ENCODE results near the gene MRPL20. TPM values are rescaled to one million over a fixed set of nuclear protein-coding genes. Genes with fewer than 3 reads are reported as not detected.
A peak's percentile ranks its signal among the peaks of the same experiment; 100 is the strongest.

Gene MRPL20
- total and polyA plus RNA-seq, 9 of the 15 experiments (the other 6 are each of a cell fraction or from before 2014, with no cell fraction given): 180 to 671 (median 229) TPM

- no peak for TF ChIP-seq SREBF1 (IDR thresholded peaks at IDR 0.05; ENCODE audit: borderline replicate concordance, low read depth, low read length)
- TF ChIP-seq TRIM28 (IDR thresholded peaks at IDR 0.05): no peak; the same call in 1 of the 2 replicates
- TF ChIP-seq HDAC1 (IDR thresholded peaks at IDR 0.05): peak in 1 of 2 experiments; percentile 87; a peak in 2 of 4 replicates
- no peak for TF ChIP-seq SREBF2 (CRISPR knock-in tag; IDR thresholded peaks at IDR 0.05)
- TF ChIP-seq BCOR (IDR thresholded peaks at IDR 0.05): no peak
- TF ChIP-seq LEF1 (IDR thresholded peaks at IDR 0.05): no peak
- TF ChIP-seq, protein P1, sequence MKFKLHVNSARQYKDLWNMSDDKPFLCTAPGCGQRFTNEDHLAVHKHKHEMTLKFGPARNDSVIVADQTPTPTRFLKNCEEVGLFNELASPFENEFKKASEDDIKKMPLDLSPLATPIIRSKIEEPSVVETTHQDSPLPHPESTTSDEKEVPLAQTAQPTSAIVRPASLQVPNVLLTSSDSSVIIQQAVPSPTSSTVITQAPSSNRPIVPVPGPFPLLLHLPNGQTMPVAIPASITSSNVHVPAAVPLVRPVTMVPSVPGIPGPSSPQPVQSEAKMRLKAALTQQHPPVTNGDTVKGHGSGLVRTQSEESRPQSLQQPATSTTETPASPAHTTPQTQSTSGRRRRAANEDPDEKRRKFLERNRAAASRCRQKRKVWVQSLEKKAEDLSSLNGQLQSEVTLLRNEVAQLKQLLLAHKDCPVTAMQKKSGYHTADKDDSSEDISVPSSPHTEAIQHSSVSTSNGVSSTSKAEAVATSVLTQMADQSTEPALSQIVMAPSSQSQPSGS (CRISPR knock-in tag; IDR thresholded peaks at IDR 0.05): no peak
- TF ChIP-seq, protein P2, sequence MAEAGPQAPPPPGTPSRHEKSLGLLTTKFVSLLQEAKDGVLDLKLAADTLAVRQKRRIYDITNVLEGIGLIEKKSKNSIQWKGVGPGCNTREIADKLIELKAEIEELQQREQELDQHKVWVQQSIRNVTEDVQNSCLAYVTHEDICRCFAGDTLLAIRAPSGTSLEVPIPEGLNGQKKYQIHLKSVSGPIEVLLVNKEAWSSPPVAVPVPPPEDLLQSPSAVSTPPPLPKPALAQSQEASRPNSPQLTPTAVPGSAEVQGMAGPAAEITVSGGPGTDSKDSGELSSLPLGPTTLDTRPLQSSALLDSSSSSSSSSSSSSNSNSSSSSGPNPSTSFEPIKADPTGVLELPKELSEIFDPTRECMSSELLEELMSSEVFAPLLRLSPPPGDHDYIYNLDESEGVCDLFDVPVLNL (CRISPR knock-in tag; IDR thresholded peaks at IDR 0.05; ENCODE audit: low read depth): no peak
- TF ChIP-seq ZBTB43 (CRISPR knock-in tag; IDR thresholded peaks at IDR 0.05): no peak
- peak; percentile 75 for TF ChIP-seq FIP1L1 (IDR thresholded peaks at IDR 0.05; ENCODE audit: low read depth, low read length, poor library complexity, severe bottlenecking)
- TF ChIP-seq RBM14 (IDR thresholded peaks at IDR 0.05; ENCODE audit: borderline replicate concordance, insufficient read depth, low read depth, low read length): no peak
- TF ChIP-seq FOXJ3 (CRISPR knock-in tag; IDR thresholded peaks at IDR 0.05): no peak
- no peak for TF ChIP-seq ZNF561 (CRISPR knock-in tag; conservative IDR thresholded peaks at IDR 0.05)
- no peak for TF ChIP-seq GABPA (tag; conservative IDR thresholded peaks at IDR 0.05; ENCODE audit: low read depth)
- peak; percentile 34 for TF ChIP-seq NEUROD1 (IDR thresholded peaks at IDR 0.05; ENCODE audit: borderline replicate concordance, low read depth, low read length, partially characterized antibody)
- TF ChIP-seq ETV5 (CRISPR knock-in tag; IDR thresholded peaks at IDR 0.05; ENCODE audit: low read depth): peak; percentile 73
- no peak for TF ChIP-seq ZNF512 (tag; IDR thresholded peaks at IDR 0.05)
- no peak for TF ChIP-seq ZNF3 (CRISPR knock-in tag; IDR thresholded peaks at IDR 0.05)
- TF ChIP-seq ZFX (CRISPR knock-in tag; IDR thresholded peaks at IDR 0.05): peak; percentile 64
- 0 out of 2 replicates have a peak, but pooled peaks have one; percentile 41 for TF ChIP-seq HDGF (IDR thresholded peaks at IDR 0.05)
- TF ChIP-seq HMGN3 (IDR thresholded peaks at IDR 0.05; ENCODE audit: borderline replicate concordance, extremely low read depth, insufficient read length, low read depth, low read length): peak; percentile 38
- 0 out of 4 replicates have a peak, but pooled peaks of 1 of the 2 experiments have one; percentile 51 for TF ChIP-seq NONO (IDR thresholded peaks at IDR 0.05; ENCODE audit: low read depth in 2 of 2, low read length in 1 of 2)
- no peak for TF ChIP-seq ZEB2 (IDR thresholded peaks at IDR 0.05)
- no peak for TF ChIP-seq PHB2 (IDR thresholded peaks at IDR 0.05; ENCODE audit: low read depth)
These were observed 34.2 kb upstream of the MRPL20 start (continued) for GRCh38 chr1:1441002-1441888.
